DOHH2 (cell line): ENCODE results near the gene MADCAM1.

Experiments used
- H3F3A ChIP-seq: fragments of 200-600 bp; sonication (generic), shearing (Covaris generic); 2 replicates; pipeline ENCODE4 v1.6.0; 2016; ENCODE audit warnings: antibody characterized with exemption, mild to moderate bottlenecking; ENCODE audit not compliant: control insufficient read depth, insufficient read depth
- H3K27ac ChIP-seq: fragments of 200-600 bp; sonication (generic); 2 replicates; pipeline ENCODE4 v1.5.1; 2014; ENCODE audit warnings: low read depth, mild to moderate bottlenecking, low read length, moderate library complexity
- H3K27me3 ChIP-seq: fragments of 200-600 bp; sonication (generic); 2 replicates; pipeline ENCODE4 v1.6.1; 2014; ENCODE audit warnings: mild to moderate bottlenecking, low read length, mixed read lengths; ENCODE audit not compliant: control insufficient read depth
- H3K36me3 ChIP-seq: fragments of 200-600 bp; sonication (generic); 2 replicates; pipeline ENCODE4 v1.6.1; 2014; ENCODE audit warnings: mild to moderate bottlenecking, low read length, moderate library complexity, mixed read lengths; ENCODE audit not compliant: control insufficient read depth
- H3K4me1 ChIP-seq: fragments of 200-600 bp; sonication (generic); 2 replicates; pipeline ENCODE4 v1.6.1; 2014; ENCODE audit warnings: mild to moderate bottlenecking, low read length, mixed read lengths; ENCODE audit not compliant: control insufficient read depth
- H3K4me2 ChIP-seq: fragments of 200-600 bp; sonication (generic); 2 replicates; pipeline ENCODE4 v1.6.0; 2014; ENCODE audit warnings: mild to moderate bottlenecking, low read length, moderate library complexity
- H3K4me3 ChIP-seq: fragments of 200-600 bp; sonication (generic); 2 replicates; pipeline ENCODE4 v1.5.1; 2014; ENCODE audit warnings: mild to moderate bottlenecking, low read length, mixed read lengths
- H3K79me2 ChIP-seq: fragments of 200-600 bp; sonication (generic); 2 replicates; pipeline ENCODE4 v1.6.1; 2014; ENCODE audit warnings: mild to moderate bottlenecking, low read length, mixed read lengths; ENCODE audit not compliant: control insufficient read depth
- H3K9me2 ChIP-seq: fragments of 200-600 bp; sonication (generic); replicated peaks from 2 replicates; pipeline ENCODE4 v1.6.1; 2014; ENCODE audit warnings: mild to moderate bottlenecking, low read length, mixed read lengths; ENCODE audit not compliant: control insufficient read depth
- H3K9me3 ChIP-seq: fragments of 200-600 bp; sonication (generic); 2 replicates; pipeline ENCODE4 v1.6.1; 2014; ENCODE audit warnings: antibody characterized with exemption, low read length, mixed read lengths; ENCODE audit not compliant: control insufficient read depth, insufficient read depth
- H4K20me1 ChIP-seq: fragments of 200-600 bp; sonication (generic); 2 replicates; pipeline ENCODE4 v1.6.0; 2014; ENCODE audit warnings: low read depth, mild to moderate bottlenecking, antibody characterized with exemption, low read length, moderate library complexity; ENCODE audit not compliant: control insufficient read depth, insufficient read depth
- EZH2phosphoT487 ChIP-seq: fragments of 200-600 bp; sonication (generic); IDR thresholded peaks from 2 replicates; pipeline ENCODE4 v1.6.1; 2017; ENCODE audit warnings: borderline replicate concordance, mild to moderate bottlenecking, antibody characterized with exemption, low read length, moderate library complexity, mixed read lengths
- TF ChIP-seq, protein P1 (sequence below): fragments of 200-600 bp; sonication (generic); IDR thresholded peaks from one replicate; pipeline ENCODE4 v1.5.1; 2014; ENCODE audit warnings: antibody characterized with exemption, mild to moderate bottlenecking, low read depth, low read length; ENCODE audit not compliant: poor library complexity, severe bottlenecking

Gene MADCAM1

DNA sequence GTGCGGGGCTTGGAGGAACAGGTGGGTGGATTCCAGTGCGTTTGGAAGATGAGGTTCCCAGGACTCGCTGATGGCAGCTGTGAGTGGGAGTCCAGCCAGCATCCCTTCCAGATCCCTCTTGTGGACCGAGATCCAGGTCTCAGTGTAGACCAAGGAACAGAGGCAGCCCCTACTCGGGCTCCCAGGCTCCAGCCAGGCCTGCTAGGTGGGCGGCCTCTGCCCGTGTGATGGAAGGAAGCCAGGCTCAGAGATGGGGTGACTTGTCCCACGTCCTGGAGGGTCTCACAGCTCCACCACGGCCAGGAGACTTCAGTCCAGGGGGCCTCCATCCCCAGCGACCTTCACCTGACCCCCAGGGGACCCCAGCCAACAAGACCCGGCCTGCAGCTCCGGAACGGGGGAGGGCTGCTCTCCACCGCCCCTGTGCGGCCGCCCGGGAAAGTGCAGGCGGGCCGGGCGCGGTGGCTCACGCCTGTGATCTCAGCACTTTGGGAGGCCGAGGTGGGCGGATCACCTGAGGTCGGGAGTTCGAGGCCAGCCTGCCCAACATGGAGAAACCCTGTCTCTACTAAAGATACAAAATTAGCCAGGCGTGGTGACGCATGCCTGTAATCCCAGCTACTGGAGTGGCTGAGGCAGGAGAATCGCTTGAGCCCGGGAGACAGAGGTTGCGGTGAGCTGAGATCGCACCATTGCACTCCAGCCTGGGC is 729 bp upstream of the MADCAM1 start:
- Histone ChIP-seq H3K79me2 (no peaks in the 10 kb centered on the region), H3K36me3 (no peaks in the 10 kb centered on the region), H3K9me2 (no peaks in the 10 kb centered on the region), H4K20me1 (no peaks in the 10 kb centered on the region), H3K27ac (no peak overlapping the region), H3F3A (peaks cover 4% of the 10 kb centered on the region), H3K4me3 (no peak overlapping the region), H3K4me1 (0 out of 2 replicates have a peak, but pooled peaks cover 3% of the 10 kb centered on the region), H3K27me3 (peaks cover 8% of the 10 kb centered on the region), H3K9me3 (peaks cover 10% of the 10 kb centered on the region; the same call in 1 of the 2 replicates), H3K4me2 (no peak overlapping the region)
- no peak for TF ChIP-seq EZH2phosphoT487
- TF ChIP-seq, protein P1, sequence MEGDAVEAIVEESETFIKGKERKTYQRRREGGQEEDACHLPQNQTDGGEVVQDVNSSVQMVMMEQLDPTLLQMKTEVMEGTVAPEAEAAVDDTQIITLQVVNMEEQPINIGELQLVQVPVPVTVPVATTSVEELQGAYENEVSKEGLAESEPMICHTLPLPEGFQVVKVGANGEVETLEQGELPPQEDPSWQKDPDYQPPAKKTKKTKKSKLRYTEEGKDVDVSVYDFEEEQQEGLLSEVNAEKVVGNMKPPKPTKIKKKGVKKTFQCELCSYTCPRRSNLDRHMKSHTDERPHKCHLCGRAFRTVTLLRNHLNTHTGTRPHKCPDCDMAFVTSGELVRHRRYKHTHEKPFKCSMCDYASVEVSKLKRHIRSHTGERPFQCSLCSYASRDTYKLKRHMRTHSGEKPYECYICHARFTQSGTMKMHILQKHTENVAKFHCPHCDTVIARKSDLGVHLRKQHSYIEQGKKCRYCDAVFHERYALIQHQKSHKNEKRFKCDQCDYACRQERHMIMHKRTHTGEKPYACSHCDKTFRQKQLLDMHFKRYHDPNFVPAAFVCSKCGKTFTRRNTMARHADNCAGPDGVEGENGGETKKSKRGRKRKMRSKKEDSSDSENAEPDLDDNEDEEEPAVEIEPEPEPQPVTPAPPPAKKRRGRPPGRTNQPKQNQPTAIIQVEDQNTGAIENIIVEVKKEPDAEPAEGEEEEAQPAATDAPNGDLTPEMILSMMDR: peak; percentile 76

DNA sequence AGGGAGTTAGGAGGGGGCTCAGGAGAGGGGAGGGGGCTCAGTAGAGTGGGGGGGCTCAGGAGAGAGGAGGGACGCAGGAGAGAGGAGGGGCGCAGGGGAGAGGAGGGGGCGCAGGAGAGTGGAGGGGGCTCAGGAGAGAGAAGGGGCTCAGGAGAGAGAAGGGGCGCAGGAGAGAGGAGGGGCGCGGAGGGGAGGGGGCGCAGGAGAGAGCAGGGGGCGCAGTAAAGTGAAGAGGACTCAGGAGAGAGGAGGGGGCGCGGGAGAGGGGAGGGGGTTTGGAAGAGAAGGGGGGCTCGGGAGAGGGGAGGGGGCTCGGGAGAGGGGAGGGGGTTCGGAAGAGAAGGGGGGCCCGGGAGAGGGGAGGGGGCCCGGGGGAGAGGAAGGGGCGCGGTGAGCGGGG is 700 bp downstream of the MADCAM1 start:
- Histone ChIP-seq H3K4me1 (0 out of 2 replicates have a peak, but pooled peaks cover 3% of the 10 kb centered on the region), H3K79me2 (no peaks in the 10 kb centered on the region), H3F3A (peaks cover 4% of the 10 kb centered on the region), H4K20me1 (no peaks in the 10 kb centered on the region), H3K9me2 (no peaks in the 10 kb centered on the region), H3K4me2 (no peak overlapping the region), H3K36me3 (no peaks in the 10 kb centered on the region), H3K9me3 (peaks cover 7% of the 10 kb centered on the region; the same call in 1 of the 2 replicates), H3K4me3 (no peak overlapping the region), H3K27ac (no peak overlapping the region), H3K27me3 (peaks cover 8% of the 10 kb centered on the region)
- TF ChIP-seq EZH2phosphoT487: no peak
- TF ChIP-seq, protein P1: no peak

- no peaks in the 10 kb centered on the region for H4K20me1 ChIP-seq
- H3K27ac ChIP-seq: no peak overlapping the region
- no peak overlapping the region for H3K4me3 ChIP-seq
Measured at GRCh38 chr19:497491-497868, 1.2 kb downstream of the MADCAM1 start.

More at GRCh38 chr19:497491-497868, 1.2 kb downstream of the MADCAM1 start:
- Histone ChIP-seq H3K9me2 (no peaks in the 10 kb centered on the region), H3K4me2 (no peak overlapping the region), H3K4me1 (peaks cover 5% of the 10 kb centered on the region), H3K27me3 (peaks cover 8% of the 10 kb centered on the region), H3K9me3 (peaks cover 7% of the 10 kb centered on the region; the same call in 1 of the 2 replicates), H3K79me2 (no peaks in the 10 kb centered on the region), H3K36me3 (no peaks in the 10 kb centered on the region), H3F3A (no peaks in the 10 kb centered on the region; the same call in 1 of the 2 replicates)
- no peak for TF ChIP-seq EZH2phosphoT487
- TF ChIP-seq, protein P1: no peak
